ENCODE measurements around the gene NRCAM.

DNA sequence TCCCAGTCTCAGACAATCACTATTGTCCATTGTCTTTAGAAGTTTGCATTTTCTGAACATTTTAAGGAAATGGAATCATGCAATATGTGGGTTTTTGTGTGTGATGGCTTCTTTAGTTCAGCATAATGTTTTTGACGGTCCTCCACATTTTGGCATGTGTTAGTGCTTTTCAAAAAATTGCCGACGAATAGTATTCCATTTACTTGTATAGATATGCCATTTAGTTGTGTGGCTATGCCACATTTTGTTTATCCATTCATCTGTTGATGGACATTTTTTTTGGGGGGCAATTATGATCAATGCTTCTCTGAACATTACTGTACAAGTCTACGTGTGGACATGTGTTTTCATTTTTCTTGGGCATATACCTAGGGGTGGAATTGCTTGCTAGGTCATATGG, 314.1 kb downstream of the NRCAM start:
- TF ChIP-seq, protein P1, sequence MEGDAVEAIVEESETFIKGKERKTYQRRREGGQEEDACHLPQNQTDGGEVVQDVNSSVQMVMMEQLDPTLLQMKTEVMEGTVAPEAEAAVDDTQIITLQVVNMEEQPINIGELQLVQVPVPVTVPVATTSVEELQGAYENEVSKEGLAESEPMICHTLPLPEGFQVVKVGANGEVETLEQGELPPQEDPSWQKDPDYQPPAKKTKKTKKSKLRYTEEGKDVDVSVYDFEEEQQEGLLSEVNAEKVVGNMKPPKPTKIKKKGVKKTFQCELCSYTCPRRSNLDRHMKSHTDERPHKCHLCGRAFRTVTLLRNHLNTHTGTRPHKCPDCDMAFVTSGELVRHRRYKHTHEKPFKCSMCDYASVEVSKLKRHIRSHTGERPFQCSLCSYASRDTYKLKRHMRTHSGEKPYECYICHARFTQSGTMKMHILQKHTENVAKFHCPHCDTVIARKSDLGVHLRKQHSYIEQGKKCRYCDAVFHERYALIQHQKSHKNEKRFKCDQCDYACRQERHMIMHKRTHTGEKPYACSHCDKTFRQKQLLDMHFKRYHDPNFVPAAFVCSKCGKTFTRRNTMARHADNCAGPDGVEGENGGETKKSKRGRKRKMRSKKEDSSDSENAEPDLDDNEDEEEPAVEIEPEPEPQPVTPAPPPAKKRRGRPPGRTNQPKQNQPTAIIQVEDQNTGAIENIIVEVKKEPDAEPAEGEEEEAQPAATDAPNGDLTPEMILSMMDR (IDR thresholded peaks at IDR 0.05): no peak
- TF ChIP-seq POLR2A (IDR thresholded peaks at IDR 0.05) (no peak), EP300 (IDR thresholded peaks at IDR 0.05) (no peak)

Data from gastroesophageal sphincter (tissue), 3 donors.